Activated naive CD4-positive, alpha-beta T cell treated with anti-CD3 and anti-CD28 coated beads, Interleukin-2, amount 50 U/mL, for 72 hours (primary cell): ENCODE results near the gene FAM241B. TPM values are rescaled to one million over a fixed set of nuclear protein-coding genes. Genes with fewer than 3 reads are reported as not detected.
A peak's percentile ranks its signal among the peaks of the same experiment; 100 is the strongest.

Experiments
- ATAC-seq, 2 donors: fragments of 150-1000 bp; cut with Tn5 transposase; 2 replicates each; pipeline ENCODE4 v1.10.0; 2021; ENCODE audit warnings: mild to moderate bottlenecking in 2 of 2, moderate library complexity in 2 of 2
- DNase-seq, 2 donors: peaks; one replicate each; pipeline ENCODE4 v3.0.0; 2021 to 2022; ENCODE audit warnings: low spot score in 2 of 2
- H3K27ac Mint-ChIP-seq, 2 donors: one replicate each; pipeline ENCODE4 v1.8.0; 2022; ENCODE audit warnings: mild to moderate bottlenecking in 2 of 2, mixed read lengths in 2 of 2
- H3K36me3 Mint-ChIP-seq, 2 donors: one replicate each; pipeline ENCODE4 v1.8.0; 2022; ENCODE audit warnings: mixed read lengths in 2 of 2
- H3K9me3 Mint-ChIP-seq, 2 donors: one replicate each; pipeline ENCODE4 v1.8.0; 2022; ENCODE audit warnings: mixed read lengths in 2 of 2
- total RNA-seq, 2 donors: library from RNA; stranded (reverse); gene quantifications; one replicate each; pipeline ENCODE4 v1.2.3, GENCODE V29; 2022

The FAM241B gene
- total RNA-seq, 2 donors from 2014 or later, result 9.0 to 29.8 TPM

- no peaks in the 10 kb centered on the region for H3K36me3 Mint-ChIP-seq
- ATAC-seq (no peak), DNase-seq (no peak)
- peak overlapping the region in 1 of 2 donors; percentile 71 for H3K27ac Mint-ChIP-seq
- H3K9me3 Mint-ChIP-seq, result peaks cover 0 to 5% of the 10 kb centered on the region in 2 donors
These were observed 779 bp downstream of the FAM241B start for GRCh38 chr10:69630651-69631400.

- H3K27ac Mint-ChIP-seq, result peak overlapping the region in 1 of 2 donors; percentile 71
- peaks cover 0 to 5% of the 10 kb centered on the region in 2 donors for H3K9me3 Mint-ChIP-seq
- DNase-seq, result no peak
- ATAC-seq, result no peak
- H3K36me3 Mint-ChIP-seq, result no peaks in the 10 kb centered on the region
These were observed 1.5 kb downstream of the FAM241B start for GRCh38 chr10:69631566-69631965.

GRCh38 chr10:69632516-69633199 lies 2.6 kb downstream of the FAM241B start:
- ATAC-seq (no peak), DNase-seq (no peak)
- Mint-ChIP-seq H3K36me3 (no peaks in the 10 kb centered on the region), H3K9me3 (no peaks in the 10 kb centered on the region), H3K27ac (peak overlapping the region in 1 of 2 donors; percentile 1)

- no peaks in the 10 kb centered on the region for H3K9me3 Mint-ChIP-seq
- H3K27ac Mint-ChIP-seq, result no peak overlapping the region
- no peak for DNase-seq
- H3K36me3 Mint-ChIP-seq, result no peaks in the 10 kb centered on the region
- ATAC-seq, result no peak
These were observed 3.9 kb downstream of the FAM241B start for GRCh38 chr10:69633673-69634635.

- Mint-ChIP-seq H3K9me3 (no peaks in the 10 kb centered on the region), H3K27ac (no peak overlapping the region), H3K36me3 (no peaks in the 10 kb centered on the region)
- DNase-seq (peak in 1 of 2 donors; percentile 48), ATAC-seq (no peak)
These were observed 4.8 kb downstream of the FAM241B start for GRCh38 chr10:69634759-69635425.

GRCh38 chr10:69635428-69636272 lies 5.6 kb downstream of the FAM241B start:
- H3K27ac Mint-ChIP-seq, result no peak overlapping the region
- H3K9me3 Mint-ChIP-seq, result no peaks in the 10 kb centered on the region
- no peak for ATAC-seq

GRCh38 chr10:69636273-69636575 lies 6.2 kb downstream of the FAM241B start:
- no peak for ATAC-seq
- Mint-ChIP-seq H3K9me3 (no peaks in the 10 kb centered on the region), H3K36me3 (no peaks in the 10 kb centered on the region), H3K27ac (no peak overlapping the region)
- DNase-seq, result no peak

More at GRCh38 chr10:69635428-69636272, 5.6 kb downstream of the FAM241B start:
- H3K36me3 Mint-ChIP-seq, result no peaks in the 10 kb centered on the region
- DNase-seq, result peak in 1 of 2 donors; percentile 50

GRCh38 chr10:69636626-69637605 lies 6.9 kb downstream of the FAM241B start:
- ATAC-seq, result no peak
- DNase-seq, result peak in 1 of 2 donors; percentile 52
- H3K36me3 Mint-ChIP-seq, result no peaks in the 10 kb centered on the region
- peak overlapping the region in 1 of 2 donors; percentile 22 for H3K27ac Mint-ChIP-seq
- H3K9me3 Mint-ChIP-seq, result no peaks in the 10 kb centered on the region

GRCh38 chr10:69638642-69639041 lies 8.6 kb downstream of the FAM241B start:
- Mint-ChIP-seq H3K36me3 (no peaks in the 10 kb centered on the region), H3K9me3 (no peaks in the 10 kb centered on the region), H3K27ac (no peak overlapping the region)
- ATAC-seq, result no peak
- DNase-seq, result peak in 1 of 2 donors; percentile 37

GRCh38 chr10:69639291-69640195 lies 9.5 kb downstream of the FAM241B start:
- no peaks in the 10 kb centered on the region for H3K9me3 Mint-ChIP-seq
- no peak overlapping the region for H3K27ac Mint-ChIP-seq
- DNase-seq (peak; percentile 58 to 64), ATAC-seq (peak; percentile 66 to 75)
- H3K36me3 Mint-ChIP-seq, result no peaks in the 10 kb centered on the region

- ATAC-seq, result no peak
- Mint-ChIP-seq H3K9me3 (no peaks in the 10 kb centered on the region), H3K36me3 (no peaks in the 10 kb centered on the region), H3K27ac (no peak overlapping the region)
- no peak for DNase-seq
These were observed 10.3 kb downstream of the FAM241B start for GRCh38 chr10:69640196-69640980.

GRCh38 chr10:69641261-69641980 lies 11.4 kb downstream of the FAM241B start:
- no peaks in the 10 kb centered on the region for H3K9me3 Mint-ChIP-seq
- no peaks in the 10 kb centered on the region for H3K36me3 Mint-ChIP-seq
- ATAC-seq (no peak), DNase-seq (no peak)
- H3K27ac Mint-ChIP-seq, result no peak overlapping the region

GRCh38 chr10:69642747-69643146 lies 12.7 kb downstream of the FAM241B start:
- ATAC-seq (no peak), DNase-seq (no peak)
- Mint-ChIP-seq H3K36me3 (no peaks in the 10 kb centered on the region), H3K27ac (no peak overlapping the region), H3K9me3 (no peaks in the 10 kb centered on the region)
